GM23248 (cell line): ENCODE data around the gene PKP1. TPM values are rescaled to one million over a fixed set of nuclear protein-coding genes. Genes with fewer than 3 reads are reported as not detected.

ENCODE experiments used
- DNase-seq: peaks from one replicate; pipeline ENCODE4 v3.0.0-alpha.2; 2015
- H2AFZ ChIP-seq: fragments of 200-600 bp; sonication (generic); 2 replicates; pipeline ENCODE4 v1.6.1; 2016; ENCODE audit warnings: antibody characterized with exemption
- H3F3A ChIP-seq: fragments of 200-600 bp; sonication (generic); 2 replicates; pipeline ENCODE4 v1.6.1; 2016; ENCODE audit warnings: mild to moderate bottlenecking, antibody characterized with exemption, mixed run types; ENCODE audit not compliant: insufficient read depth
- H3K27ac ChIP-seq: fragments of 200-600 bp; sonication (generic); 2 replicates; pipeline ENCODE4 v1.5.1; 2016; ENCODE audit warnings: mild to moderate bottlenecking
- H3K27me3 ChIP-seq: fragments of 200-600 bp; sonication (generic); replicated peaks from 2 replicates; pipeline ENCODE4 v1.6.1; 2016; ENCODE audit warnings: mild to moderate bottlenecking; ENCODE audit not compliant: insufficient read depth
- H3K36me3 ChIP-seq: fragments of 200-600 bp; sonication (generic); 2 replicates; pipeline ENCODE4 v1.6.1; 2016; ENCODE audit warnings: low read depth, mild to moderate bottlenecking
- H3K4me1 ChIP-seq: fragments of 200-600 bp; sonication (generic); 2 replicates; pipeline ENCODE4 v1.6.1; 2016; ENCODE audit warnings: mild to moderate bottlenecking; ENCODE audit not compliant: insufficient read depth
- H3K4me2 ChIP-seq: fragments of 200-600 bp; sonication (generic); one replicate; pipeline ENCODE4 v1.6.1; 2016; ENCODE audit warnings: mild to moderate bottlenecking; ENCODE audit not compliant: unreplicated experiment
- H3K4me3 ChIP-seq: fragments of 200-600 bp; sonication (generic); 2 replicates; pipeline ENCODE4 v1.5.1; 2016; ENCODE audit warnings: mild to moderate bottlenecking
- H3K79me2 ChIP-seq: fragments of 200-600 bp; sonication (generic); 2 replicates; pipeline ENCODE4 v1.6.1; 2016; ENCODE audit warnings: mild to moderate bottlenecking; ENCODE audit not compliant: insufficient read depth
- H3K9ac ChIP-seq: fragments of 200-600 bp; sonication (generic); 2 replicates; pipeline ENCODE4 v1.6.1; 2016; ENCODE audit warnings: mild to moderate bottlenecking
- H3K9me2 ChIP-seq: fragments of 200-600 bp; sonication (generic); 2 replicates; pipeline ENCODE4 v1.6.1; 2016; ENCODE audit warnings: mixed run types, mild to moderate bottlenecking, moderate library complexity; ENCODE audit not compliant: insufficient read depth
- H3K9me3 ChIP-seq: fragments of 200-600 bp; sonication (generic); one replicate; pipeline ENCODE4 v1.6.1; 2017; ENCODE audit warnings: low read depth
- H4K20me1 ChIP-seq: fragments of 200-600 bp; sonication (generic); 2 replicates; pipeline ENCODE4 v1.6.0; 2016; ENCODE audit not compliant: insufficient read depth
- EZH2 ChIP-seq: fragments of 200-600 bp; sonication (generic); IDR thresholded peaks from 2 replicates; pipeline ENCODE4 v1.6.1; 2018; ENCODE audit warnings: antibody characterized with exemption, mild to moderate bottlenecking; ENCODE audit not compliant: insufficient read depth, poor library complexity, severe bottlenecking
- EZH2phosphoT487 ChIP-seq: fragments of 200-600 bp; sonication (generic); IDR thresholded peaks from 2 replicates; pipeline ENCODE4 v1.6.1; 2018; ENCODE audit warnings: antibody characterized with exemption, moderate library complexity, mild to moderate bottlenecking, low read depth; ENCODE audit not compliant: insufficient read depth
- WGBS, 2 experiments: methylation state at CpG; one replicate each; pipeline ENCODE4 v1.1.6; 2015 to 2017; ENCODE audit warnings: low lambda C conversion rate in 2 of 2, low coverage in 1 of 2; ENCODE audit errors: missing lambda C conversion rate in 2 of 2; 5-methylcytosine and 5-hydroxymethylcytosine counted together
- in situ Hi-C: fragments of 300-500 bp; cut with MboI; formaldehyde crosslinking; loops from 2 replicates; pipeline ENCODE4 v1.15.0; 2020
- polyA plus RNA-seq: library from polyadenylated mRNA; unstranded; fragments of >200 nt; fragmentation: Nextera tagmentation; extraction: Ambion mirVana; gene quantifications from 2 replicates; pipeline ENCODE4 v1.2.1, GENCODE V29; 2016
- total RNA-seq: library from RNA; depleted of rRNA; stranded (reverse); fragments of >200 nt; shearing (Covaris generic); gene quantifications from 2 replicates; pipeline ENCODE4 v1.2.3, GENCODE V29; 2014

PKP1 gene
- total and polyA plus RNA-seq, 2 experiments from 2014 or later: 0.15 to 0.43 TPM

DNA sequence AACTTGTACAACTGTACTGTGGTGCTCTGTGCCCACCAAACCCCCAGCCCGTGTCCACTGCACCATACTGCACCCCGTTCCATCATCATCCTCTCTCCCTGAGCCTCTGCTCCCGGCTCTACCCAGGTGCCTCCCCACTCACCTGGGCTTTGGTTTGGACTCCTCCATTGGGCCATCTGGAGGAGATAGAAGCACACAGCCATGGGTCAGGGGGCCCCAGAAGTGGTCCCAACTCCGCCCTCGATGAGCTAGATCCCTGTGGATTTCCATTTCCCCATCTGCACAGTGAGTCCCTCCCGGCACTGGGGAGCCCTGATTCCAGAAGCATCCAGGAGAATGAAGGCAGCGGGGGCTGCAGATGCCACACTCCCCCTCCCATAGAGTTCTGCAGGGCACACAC lies 83.4 kb downstream of the PKP1 start:
- no peaks in the 10 kb centered on the region for H3K36me3 ChIP-seq
- no peak for DNase-seq
- in situ Hi-C loops: no loop called here
- no peak overlapping the region for H3K27ac ChIP-seq
- no peaks in the 10 kb centered on the region for H3K4me1 ChIP-seq
- no peak overlapping the region for H3K4me3 ChIP-seq
- H3K4me2 ChIP-seq: no peak overlapping the region
- H3K9me3 ChIP-seq: no peaks in the 10 kb centered on the region
- WGBS, 2 experiments: 41 to 46% methylated on average over 7 of the region's 7 CpGs
- TF ChIP-seq EZH2 (no peak), EZH2phosphoT487 (no peak)
- no peak overlapping the region for H2AFZ ChIP-seq
- no peaks in the 10 kb centered on the region for H4K20me1 ChIP-seq
- H3F3A ChIP-seq: no peaks in the 10 kb centered on the region
- H3K9me2 ChIP-seq: no peaks in the 10 kb centered on the region
- H3K27me3 ChIP-seq: peaks cover 42% of the 10 kb centered on the region
- H3K79me2 ChIP-seq: no peaks in the 10 kb centered on the region
- no peak overlapping the region for H3K9ac ChIP-seq

DNA sequence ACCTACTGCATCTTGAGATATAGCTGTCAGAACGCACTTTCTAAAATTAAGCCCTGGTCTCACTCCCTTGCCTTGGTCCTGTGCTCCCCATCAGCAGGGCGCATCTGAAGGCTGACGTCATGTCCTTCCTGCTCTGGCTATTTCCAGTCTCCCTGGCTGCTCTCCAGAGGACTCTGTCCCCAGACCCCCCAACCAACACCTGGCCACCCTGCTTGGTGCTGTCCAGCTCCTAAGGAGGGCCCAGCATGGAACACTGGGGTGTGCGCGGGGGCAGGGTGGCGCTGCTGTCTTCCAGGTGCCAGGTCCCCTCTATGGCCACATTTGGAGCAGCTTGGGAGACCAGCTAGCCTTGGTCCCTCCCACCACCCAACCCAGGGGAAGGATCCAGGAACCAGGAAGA lies 85.9 kb downstream of the PKP1 start:
- WGBS, 2 experiments: 79 to 81% methylated on average over 6 of the region's 6 CpGs
- peaks cover 65% of the 10 kb centered on the region for H3K27me3 ChIP-seq
- H3K4me3 ChIP-seq: no peak overlapping the region
- no peaks in the 10 kb centered on the region for H3K79me2 ChIP-seq
- H3K9ac ChIP-seq: no peak overlapping the region
- no peaks in the 10 kb centered on the region for H4K20me1 ChIP-seq
- no peaks in the 10 kb centered on the region for H3K9me3 ChIP-seq
- no peaks in the 10 kb centered on the region for H3K4me1 ChIP-seq
- H3K9me2 ChIP-seq: no peaks in the 10 kb centered on the region
- H3K27ac ChIP-seq: no peak overlapping the region
- no peaks in the 10 kb centered on the region for H3F3A ChIP-seq
- no peak overlapping the region for H3K4me2 ChIP-seq
- H3K36me3 ChIP-seq: no peaks in the 10 kb centered on the region
- TF ChIP-seq EZH2phosphoT487: no peak
- TF ChIP-seq EZH2: no peak
- in situ Hi-C loops: no loop called here
- H2AFZ ChIP-seq: no peak overlapping the region
- DNase-seq: no peak

DNA sequence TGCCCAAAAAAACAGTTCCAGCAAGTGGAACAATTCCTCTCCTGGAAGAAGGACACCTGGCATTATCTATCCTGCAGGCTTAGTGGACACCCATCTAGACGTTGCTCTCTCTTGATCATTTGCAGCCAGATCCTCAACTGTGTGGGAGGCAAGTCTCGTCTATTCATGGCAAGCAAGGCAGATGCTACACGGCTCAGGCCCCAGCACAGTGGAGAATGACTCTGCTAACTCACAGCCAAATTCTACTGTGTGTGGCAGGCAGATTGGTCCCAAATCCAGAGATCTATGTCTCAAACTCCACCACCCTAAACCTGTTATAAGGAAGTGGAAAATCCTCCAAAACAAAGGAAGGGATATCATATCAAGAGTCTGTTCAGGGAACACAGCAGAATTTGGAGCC lies 87.2 kb downstream of the PKP1 start:
- Histone ChIP-seq H2AFZ (no peak overlapping the region), H3F3A (no peaks in the 10 kb centered on the region), H3K79me2 (no peaks in the 10 kb centered on the region), H3K36me3 (no peaks in the 10 kb centered on the region), H3K4me3 (no peak overlapping the region), H3K27me3 (peaks cover 77% of the 10 kb centered on the region), H3K4me1 (no peaks in the 10 kb centered on the region), H4K20me1 (no peaks in the 10 kb centered on the region), H3K4me2 (no peak overlapping the region), H3K9me3 (no peaks in the 10 kb centered on the region), H3K9ac (no peak overlapping the region), H3K27ac (no peak overlapping the region), H3K9me2 (no peaks in the 10 kb centered on the region)
- 2 to 3% methylated on average over 3 of the region's 3 CpGs for WGBS, 2 experiments
- in situ Hi-C loops: no loop called here
- DNase-seq: no peak
- no peak for TF ChIP-seq EZH2
- no peak for TF ChIP-seq EZH2phosphoT487

DNA sequence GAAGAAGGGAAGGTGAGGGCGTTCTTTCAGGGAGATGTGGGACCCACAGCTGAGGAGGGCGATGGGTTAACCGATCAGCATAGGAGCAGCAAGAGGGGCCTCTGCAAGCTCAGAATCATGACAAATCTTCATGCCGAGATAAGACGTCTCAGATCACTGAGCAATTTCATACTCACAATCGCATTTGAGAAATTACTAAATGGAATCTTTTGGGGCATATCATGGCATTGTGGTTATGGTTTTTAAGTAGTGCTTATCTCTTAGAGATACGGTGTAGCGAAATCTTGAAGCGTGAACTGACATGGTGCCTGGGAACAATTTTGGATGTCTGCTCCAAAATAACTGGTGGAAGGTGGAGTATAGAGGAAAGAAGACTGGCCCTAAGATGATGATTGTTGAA lies 88.0 kb downstream of the PKP1 start:
- H3K9me2 ChIP-seq: no peaks in the 10 kb centered on the region
- H3K79me2 ChIP-seq: no peaks in the 10 kb centered on the region
- 64 to 67% methylated on average over 9 of the region's 9 CpGs for WGBS, 2 experiments
- no peaks in the 10 kb centered on the region for H3K36me3 ChIP-seq
- no peak for TF ChIP-seq EZH2phosphoT487
- no peak for TF ChIP-seq EZH2
- in situ Hi-C loops: no loop called here
- H3K4me2 ChIP-seq: no peak overlapping the region
- no peak overlapping the region for H3K4me3 ChIP-seq
- no peaks in the 10 kb centered on the region for H4K20me1 ChIP-seq
- H3K27ac ChIP-seq: no peak overlapping the region
- no peaks in the 10 kb centered on the region for H3K4me1 ChIP-seq
- DNase-seq: no peak
- H3F3A ChIP-seq: no peaks in the 10 kb centered on the region
- H3K9me3 ChIP-seq: no peaks in the 10 kb centered on the region
- H3K27me3 ChIP-seq: peaks cover 76% of the 10 kb centered on the region
- H3K9ac ChIP-seq: no peak overlapping the region
- H2AFZ ChIP-seq: no peak overlapping the region

DNA sequence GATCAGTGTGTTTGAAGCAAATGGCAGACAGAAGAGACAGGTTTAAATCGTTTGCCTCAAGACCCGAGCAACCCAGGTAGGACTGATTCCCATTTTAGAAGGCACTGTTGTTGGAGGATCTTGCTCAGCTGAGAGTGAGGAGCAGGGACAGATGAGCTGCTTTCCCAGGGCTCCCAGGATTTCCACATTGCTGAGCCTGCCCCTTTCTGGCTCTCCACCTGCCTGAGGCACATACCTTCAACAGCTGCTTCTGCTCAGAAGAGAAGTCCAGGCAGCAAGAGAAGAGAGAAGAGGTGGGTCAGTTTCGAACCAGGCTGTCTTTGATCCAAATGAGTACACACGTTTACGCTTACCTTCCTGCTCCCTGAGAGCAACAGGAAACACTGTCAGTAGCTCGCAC lies 88.5 kb downstream of the PKP1 start:
- in situ Hi-C loops: no loop called here
- Histone ChIP-seq H2AFZ (no peak overlapping the region), H4K20me1 (no peaks in the 10 kb centered on the region), H3K4me3 (no peak overlapping the region), H3K9me2 (no peaks in the 10 kb centered on the region), H3K27me3 (peaks cover 71% of the 10 kb centered on the region), H3K27ac (no peak overlapping the region), H3K79me2 (no peaks in the 10 kb centered on the region), H3K9me3 (no peaks in the 10 kb centered on the region), H3K4me1 (no peaks in the 10 kb centered on the region), H3F3A (no peaks in the 10 kb centered on the region), H3K9ac (no peak overlapping the region), H3K4me2 (no peak overlapping the region), H3K36me3 (no peaks in the 10 kb centered on the region)
- no peak for DNase-seq
- 43 to 45% methylated on average over 6 of the region's 6 CpGs for WGBS, 2 experiments
- no peak for TF ChIP-seq EZH2phosphoT487
